Upper lobe of left lung (tissue), 6 donors: ENCODE data around the gene AGTPBP1. TPM values are rescaled to one million over a fixed set of nuclear protein-coding genes. Genes with fewer than 3 reads are reported as not detected.
"Not testable (repeated sequence)": the region's sequence is repeated elsewhere in the genome, so short reads cannot be mapped to it uniquely, and the experiment has no call there.

Source experiments
- ATAC-seq, 2 donors: fragments of 200-7000 bp; cut with Tn5 transposase; one replicate each; pipeline ENCODE4 v1.9.1; 2022; ENCODE audit warnings: mild to moderate bottlenecking in 2 of 2, moderate library complexity in 2 of 2; ENCODE audit not compliant: low FRiP score in 2 of 2
- DNase-seq, 2 donors: peaks; one replicate each; pipeline ENCODE4 v3.0.0-alpha.2; 2019 to 2020
- H3K27ac ChIP-seq, 4 donors: fragments of 200-600 bp; sonication (generic); one replicate each; pipeline ENCODE4 v1.5.1; 2016 to 2019
- H3K27me3 ChIP-seq, 4 donors: fragments of 200-600 bp; sonication (generic); one replicate each; pipeline ENCODE4 v1.5.1; 2017 to 2019
- H3K36me3 ChIP-seq, 4 donors: fragments of 200-600 bp; sonication (generic); one replicate each; pipeline ENCODE4 v1.5.1; 2016 to 2019
- H3K4me1 ChIP-seq, 4 donors: fragments of 200-600 bp; sonication (generic); one replicate each; pipeline ENCODE4 v1.5.1; 2018 to 2019
- H3K4me3 ChIP-seq, 4 donors: fragments of 200-600 bp; sonication (generic); one replicate each; pipeline ENCODE4 v1.5.1; 2017 to 2019; ENCODE audit warnings: mild to moderate bottlenecking in 2 of 4, moderate library complexity in 1 of 4
- H3K9me3 ChIP-seq, 4 donors: fragments of 200-600 bp; sonication (generic); one replicate each; pipeline ENCODE4 v1.5.1; 2018 to 2019
- EP300 ChIP-seq, 4 donors: sonication (generic); formaldehyde crosslinking; IDR thresholded peaks; one replicate each; pipeline ENCODE4 v1.5.1; 2017; ENCODE audit warnings: antibody characterized with exemption in 4 of 4, control low read depth in 2 of 4
- POLR2A ChIP-seq, 4 donors: fragments of 450-650 bp; IDR thresholded peaks; one replicate each; pipeline ENCODE4 v1.5.1; 2016 to 2017; ENCODE audit warnings: antibody characterized with exemption in 4 of 4, mild to moderate bottlenecking in 2 of 4
- POLR2AphosphoS5 ChIP-seq, 2 donors: sonication (generic); formaldehyde crosslinking; IDR thresholded peaks; one replicate each; pipeline ENCODE4 v1.5.1; 2017; ENCODE audit warnings: antibody characterized with exemption in 2 of 2
- WGBS, 2 donors: methylation state at CpG; one replicate each; pipeline ENCODE4 v1.1.5; 2017 to 2018; 5-methylcytosine and 5-hydroxymethylcytosine counted together
- total RNA-seq, 6 donors: library from RNA; depleted of rRNA in 4 of 6; stranded (reverse); fragments of >200 nt in 4 of 6; gene quantifications; one replicate each; pipeline versions ENCODE4 v1.1.0 to v1.2.1, GENCODE V29; 2016 to 2021
- TF ChIP-seq, protein P1 (sequence below), 6 experiments: fragments of 450-650 bp in 4 of 6; fragments of 200-600 bp in 2 of 6; sonication (generic) in 2 of 6; IDR thresholded peaks; one replicate each; pipeline ENCODE4 v1.5.1; 2016 to 2019; ENCODE audit warnings: antibody characterized with exemption in 6 of 6
- donor health status: DM: no; HTN: no; CAD: no; lungs with moderate emphysema.
- donor health status: DM: no; HTN: yes; CAD: no; lungs with severe emphysema.

Gene AGTPBP1
- total RNA-seq, 6 donors from 2014 or later = 27.3 to 65.2 (median 40.4) TPM

- Histone ChIP-seq H3K27ac (peak overlapping the region in 2 of 4 donors; percentile 70 to 77), H3K9me3 (no peaks in the 10 kb centered on the region), H3K4me1 (peaks cover 0 to 21% (median 11%) of the 10 kb centered on the region in 4 donors), H3K27me3 (no peaks in the 10 kb centered on the region), H3K4me3 (no peak overlapping the region), H3K36me3 (no peaks in the 10 kb centered on the region)
- WGBS, 2 donors = 67 to 81% methylated on average over 4 of the region's 4 CpGs
- peak in 1 of 2 donors; percentile 46 for ATAC-seq
- TF ChIP-seq EP300 (IDR thresholded peaks at IDR 0.05) = no peak
- TF ChIP-seq, protein P1, sequence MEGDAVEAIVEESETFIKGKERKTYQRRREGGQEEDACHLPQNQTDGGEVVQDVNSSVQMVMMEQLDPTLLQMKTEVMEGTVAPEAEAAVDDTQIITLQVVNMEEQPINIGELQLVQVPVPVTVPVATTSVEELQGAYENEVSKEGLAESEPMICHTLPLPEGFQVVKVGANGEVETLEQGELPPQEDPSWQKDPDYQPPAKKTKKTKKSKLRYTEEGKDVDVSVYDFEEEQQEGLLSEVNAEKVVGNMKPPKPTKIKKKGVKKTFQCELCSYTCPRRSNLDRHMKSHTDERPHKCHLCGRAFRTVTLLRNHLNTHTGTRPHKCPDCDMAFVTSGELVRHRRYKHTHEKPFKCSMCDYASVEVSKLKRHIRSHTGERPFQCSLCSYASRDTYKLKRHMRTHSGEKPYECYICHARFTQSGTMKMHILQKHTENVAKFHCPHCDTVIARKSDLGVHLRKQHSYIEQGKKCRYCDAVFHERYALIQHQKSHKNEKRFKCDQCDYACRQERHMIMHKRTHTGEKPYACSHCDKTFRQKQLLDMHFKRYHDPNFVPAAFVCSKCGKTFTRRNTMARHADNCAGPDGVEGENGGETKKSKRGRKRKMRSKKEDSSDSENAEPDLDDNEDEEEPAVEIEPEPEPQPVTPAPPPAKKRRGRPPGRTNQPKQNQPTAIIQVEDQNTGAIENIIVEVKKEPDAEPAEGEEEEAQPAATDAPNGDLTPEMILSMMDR (IDR thresholded peaks at IDR 0.05) = no peak
- TF ChIP-seq POLR2A (IDR thresholded peaks at IDR 0.05) = no peak
- TF ChIP-seq POLR2AphosphoS5 (IDR thresholded peaks at IDR 0.05) = no peak
- DNase-seq = no peak
These were observed 10.7 kb downstream of the AGTPBP1 start for GRCh38 chr9:85730916-85731630.

DNA sequence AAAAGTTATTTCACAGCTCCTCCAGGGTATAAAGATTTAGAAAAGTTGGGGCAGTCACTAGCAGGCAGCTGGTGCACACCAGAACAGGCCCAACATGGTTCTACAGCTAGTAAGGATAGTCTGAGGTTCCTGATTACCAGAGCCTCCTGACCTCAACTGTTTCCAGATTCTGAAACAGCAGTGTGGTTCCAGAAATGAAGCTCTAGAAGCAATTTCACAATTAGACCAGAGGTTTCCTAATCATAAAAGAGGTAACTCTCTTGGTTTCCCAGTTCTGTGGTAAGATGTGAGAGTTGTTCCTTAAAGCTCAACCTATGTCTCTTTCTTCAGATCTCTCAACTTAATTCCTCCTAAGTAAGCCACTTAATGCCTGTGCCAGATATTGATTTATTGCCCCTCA is 11.9 kb downstream of the AGTPBP1 start:
- no peaks in the 10 kb centered on the region for H3K36me3 ChIP-seq
- TF ChIP-seq POLR2AphosphoS5 (IDR thresholded peaks at IDR 0.05) (peak in 1 of 2 donors; percentile 18), POLR2A (IDR thresholded peaks at IDR 0.05) (no peak)
- H3K4me3 ChIP-seq = no peak overlapping the region
- ATAC-seq (peak; percentile 59 to 75), DNase-seq (peak in 1 of 2 donors; percentile 28)
- no peaks in the 10 kb centered on the region for H3K27me3 ChIP-seq
- peak overlapping the region in 2 of 4 donors; percentile 70 to 77 for H3K27ac ChIP-seq
- H3K9me3 ChIP-seq = no peaks in the 10 kb centered on the region
- peaks cover 0 to 21% (median 11%) of the 10 kb centered on the region in 4 donors for H3K4me1 ChIP-seq

DNA sequence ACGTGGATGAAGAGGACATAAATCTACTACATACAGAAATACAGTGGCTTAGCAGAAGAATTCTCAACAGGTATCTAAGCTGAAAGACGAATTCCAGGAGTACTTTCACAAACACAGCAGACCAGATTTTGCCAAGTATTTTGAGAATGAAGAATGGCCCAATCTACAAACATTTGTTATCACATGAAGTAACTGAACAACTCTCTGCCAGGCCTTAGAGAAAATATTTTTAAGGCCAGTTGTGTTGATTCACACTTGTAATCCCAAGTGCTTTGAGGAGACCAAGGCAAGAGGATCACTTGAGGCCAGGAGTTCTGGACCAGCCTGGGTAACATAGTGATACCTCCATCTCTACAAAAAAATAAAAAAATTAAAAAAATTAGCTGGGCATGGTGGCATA is 14.3 kb downstream of the AGTPBP1 start:
- Histone ChIP-seq H3K4me1 (peaks cover 0 to 33% (median 16%) of the 10 kb centered on the region in 4 donors), H3K27me3 (no peaks in the 10 kb centered on the region), H3K27ac (peak overlapping the region in 1 of 4 donors; percentile 52), H3K36me3 (no peaks in the 10 kb centered on the region), H3K4me3 (no peak overlapping the region), H3K9me3 (no peaks in the 10 kb centered on the region)
- 48 to 50% methylated on average over 2 of the region's 2 CpGs for WGBS, 2 donors
- TF ChIP-seq POLR2AphosphoS5 (IDR thresholded peaks at IDR 0.05) (no peak), EP300 (IDR thresholded peaks at IDR 0.05) (no peak), POLR2A (IDR thresholded peaks at IDR 0.05) (no peak)
- TF ChIP-seq, protein P1 (IDR thresholded peaks at IDR 0.05) = no peak
- DNase-seq = no peak
- no peak for ATAC-seq

- Histone ChIP-seq H3K27me3 (no peaks in the 10 kb centered on the region), H3K36me3 (no peaks in the 10 kb centered on the region), H3K4me3 (no peak overlapping the region), H3K9me3 (no peaks in the 10 kb centered on the region), H3K27ac (peak overlapping the region in 1 of 4 donors; percentile 52), H3K4me1 (peaks cover 0 to 33% (median 16%) of the 10 kb centered on the region in 4 donors)
- 84 to 87% methylated on average over 4 of the region's 4 CpGs for WGBS, 2 donors
- ATAC-seq = no peak
- DNase-seq = no peak
- no peak for TF ChIP-seq POLR2A (IDR thresholded peaks at IDR 0.05)
- TF ChIP-seq, protein P1 (IDR thresholded peaks at IDR 0.05) = no peak
- no peak for TF ChIP-seq POLR2AphosphoS5 (IDR thresholded peaks at IDR 0.05)
- no peak for TF ChIP-seq EP300 (IDR thresholded peaks at IDR 0.05)
These were observed 15.0 kb downstream of the AGTPBP1 start for GRCh38 chr9:85726737-85727136.

GRCh38 chr9:85723215-85723614 is 18.5 kb downstream of the AGTPBP1 start:
- no peaks in the 10 kb centered on the region for H3K36me3 ChIP-seq
- H3K27me3 ChIP-seq = no peaks in the 10 kb centered on the region
- DNase-seq (no peak), ATAC-seq (no peak)
- TF ChIP-seq POLR2A (IDR thresholded peaks at IDR 0.05) (no peak), EP300 (IDR thresholded peaks at IDR 0.05) (no peak), POLR2AphosphoS5 (IDR thresholded peaks at IDR 0.05) (no peak)
- TF ChIP-seq, protein P1 (IDR thresholded peaks at IDR 0.05) = no peak
- H3K9me3 ChIP-seq = no peaks in the 10 kb centered on the region
- WGBS, 2 donors = 75 to 78% methylated on average over 6 to 7 of the region's 7 CpGs
- no peak overlapping the region for H3K27ac ChIP-seq
- no peak overlapping the region for H3K4me3 ChIP-seq
- peaks cover 0 to 22% (median 8%) of the 10 kb centered on the region in 4 donors for H3K4me1 ChIP-seq

GRCh38 chr9:85719411-85719810 is 22.3 kb downstream of the AGTPBP1 start:
- H3K36me3 ChIP-seq, H3K27me3 ChIP-seq, ATAC-seq, H3K27ac ChIP-seq, DNase-seq, H3K4me3 ChIP-seq, H3K9me3 ChIP-seq: not testable (repeated sequence)
- H3K4me1 ChIP-seq = peaks cover 3 to 21% (median 10%) of the 10 kb centered on the region in 4 donors

- peaks cover 0 to 10% (median 6%) of the 10 kb centered on the region in 4 donors for H3K4me1 ChIP-seq
- DNase-seq, H3K36me3 ChIP-seq, ATAC-seq, H3K9me3 ChIP-seq, H3K27me3 ChIP-seq, H3K27ac ChIP-seq, H3K4me3 ChIP-seq: not testable (repeated sequence)
- WGBS, 2 donors = 94 to 100% methylated on average over 4 of the region's 4 CpGs
These were observed 23.9 kb downstream of the AGTPBP1 start for GRCh38 chr9:85717818-85718217.
